Stimulated activated CD4-positive, alpha-beta T cell treated with anti-CD3 and anti-CD28 coated beads, Interleukin-1b, Interleukin-23, amount 100 ng/mL, for 48 hours (primary cell): Measurements from ENCODE around the gene NLRP2B.
"Not testable (repeated sequence)": the region's sequence is repeated elsewhere in the genome, so short reads cannot be mapped to it uniquely, and the experiment has no call there.

ENCODE experiments used
- DNase-seq: peaks from one replicate; pipeline ENCODE4 v3.0.0-alpha.2; 2020

Gene NLRP2B

DNA sequence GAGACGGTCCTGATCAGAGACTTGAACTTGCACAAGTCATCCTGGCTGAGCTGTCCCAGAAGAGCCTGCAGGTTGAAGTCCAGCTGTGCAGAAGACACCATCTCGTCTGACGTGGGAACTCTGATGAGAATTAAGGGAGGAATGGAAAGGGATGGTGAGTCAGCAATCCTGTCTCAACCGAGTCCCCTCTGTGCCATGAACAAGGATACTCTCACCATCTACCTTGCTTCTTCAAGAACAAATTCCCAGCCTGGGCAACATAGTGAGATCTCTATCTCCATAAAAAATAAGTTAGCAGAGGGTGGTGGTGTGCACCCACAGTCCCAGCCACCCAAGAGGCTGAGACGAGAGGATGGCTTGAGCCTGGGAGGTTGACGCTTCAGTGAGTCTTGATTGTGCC is at the start of gene NLRP2B:
Gene NLRP2B, minus strand, starts transcription at position 101 of the 400 bp plus-strand sequence.
- no peak for DNase-seq

DNA sequence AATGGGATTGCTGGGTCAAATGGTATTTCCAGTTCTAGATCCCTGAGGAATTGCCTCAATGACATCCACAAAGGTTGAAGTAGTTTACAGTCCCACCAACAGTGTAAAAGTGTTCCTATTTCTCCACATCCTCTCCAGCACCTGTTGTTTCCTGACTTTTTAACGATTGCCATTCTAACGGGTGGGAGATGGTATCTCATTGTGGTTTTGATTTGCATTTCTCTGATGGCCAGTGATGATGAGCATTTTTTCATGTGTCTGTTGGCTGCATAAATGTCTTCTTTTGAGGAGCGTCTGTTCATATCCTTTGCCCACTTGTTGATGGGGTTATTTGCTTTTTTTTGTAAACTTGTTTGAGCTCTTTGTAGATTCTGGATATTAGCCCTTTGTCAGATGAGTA is 45.9 kb upstream of the NLRP2B start:
- not testable (repeated sequence) for DNase-seq

DNA sequence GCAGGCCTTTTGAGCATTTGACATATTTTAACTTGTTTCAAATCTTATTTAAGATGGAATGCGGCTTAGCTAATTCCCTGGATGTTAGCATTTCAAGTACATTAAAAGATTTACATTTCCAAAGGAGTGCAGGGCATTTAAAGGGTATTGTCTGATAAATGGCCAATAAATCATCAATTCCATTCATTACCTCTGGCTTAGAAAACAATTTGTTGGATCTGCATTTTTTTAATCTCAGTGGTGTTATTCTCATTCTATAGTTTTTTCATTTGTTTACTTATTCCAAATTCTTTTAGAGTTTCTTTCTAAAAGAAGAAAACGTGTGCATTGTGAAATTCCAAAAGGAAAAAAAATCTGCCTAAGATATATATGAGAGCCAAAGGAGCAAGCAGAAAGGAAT is 1.3 kb upstream of the NLRP2B start:
- DNase-seq = no peak

DNA sequence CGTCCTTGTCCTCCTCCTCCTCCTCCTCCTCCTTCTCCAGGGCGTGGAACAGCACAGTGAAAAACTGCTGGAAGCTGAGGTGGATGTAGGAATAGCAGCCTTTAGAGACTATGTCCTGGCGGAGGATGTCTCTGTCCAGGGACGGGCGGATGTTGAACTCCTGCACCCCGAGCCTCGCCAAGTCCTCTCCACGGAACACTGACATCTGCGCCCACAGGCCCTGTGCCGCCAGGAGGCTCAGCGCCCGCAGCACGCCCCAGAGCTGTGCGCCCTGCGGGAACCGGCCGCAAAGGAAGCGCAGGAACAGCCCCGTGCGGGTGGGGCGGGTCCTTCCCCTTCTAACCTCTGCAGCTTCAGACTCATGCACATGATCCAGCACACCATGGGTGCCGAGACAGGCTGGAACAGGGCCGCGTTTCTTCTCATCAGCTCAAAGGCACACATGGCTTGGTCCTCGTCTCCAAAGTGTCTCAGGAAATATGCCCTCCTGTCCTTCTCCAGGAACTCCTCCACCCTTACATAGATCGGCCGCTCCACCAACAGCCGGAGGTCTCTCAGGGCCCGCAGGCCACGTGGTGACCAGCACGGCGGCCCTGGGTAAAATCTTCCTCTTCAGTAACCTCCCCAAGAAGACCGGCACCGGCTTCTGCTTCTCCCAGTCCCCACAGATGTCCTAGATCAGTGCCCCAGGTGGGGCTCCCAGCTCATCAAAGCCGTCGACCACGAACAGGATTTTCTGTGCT is 1.2 kb downstream of the NLRP2B start:
- DNase-seq = no peak

- DNase-seq = no peak
Observed at GRCh38 chrX:57677132-57677858, 2.8 kb downstream of the NLRP2B start.

- DNase-seq = no peak
Observed at GRCh38 chrX:57675320-57675719, 4.7 kb downstream of the NLRP2B start.

DNA sequence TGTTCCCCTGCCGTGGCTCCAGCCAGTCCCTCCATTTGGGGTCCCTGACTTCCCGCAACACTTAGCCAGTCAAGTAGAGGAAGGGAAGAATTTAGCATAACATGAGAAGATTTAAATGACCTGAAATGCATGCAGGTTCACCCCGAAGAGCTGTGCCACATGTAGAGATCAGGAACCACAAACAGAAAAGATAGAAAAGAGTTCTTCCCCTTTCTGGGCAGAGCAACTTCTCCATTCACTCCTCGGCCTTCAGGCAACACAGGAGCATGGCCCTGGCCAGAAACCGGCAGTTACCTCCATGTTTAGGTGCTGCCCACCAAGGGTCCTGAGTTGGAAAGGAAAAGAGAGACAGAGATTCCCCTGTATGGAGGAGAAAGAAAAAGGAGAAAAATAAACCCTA is 5.2 kb downstream of the NLRP2B start:
- DNase-seq = no peak

DNA sequence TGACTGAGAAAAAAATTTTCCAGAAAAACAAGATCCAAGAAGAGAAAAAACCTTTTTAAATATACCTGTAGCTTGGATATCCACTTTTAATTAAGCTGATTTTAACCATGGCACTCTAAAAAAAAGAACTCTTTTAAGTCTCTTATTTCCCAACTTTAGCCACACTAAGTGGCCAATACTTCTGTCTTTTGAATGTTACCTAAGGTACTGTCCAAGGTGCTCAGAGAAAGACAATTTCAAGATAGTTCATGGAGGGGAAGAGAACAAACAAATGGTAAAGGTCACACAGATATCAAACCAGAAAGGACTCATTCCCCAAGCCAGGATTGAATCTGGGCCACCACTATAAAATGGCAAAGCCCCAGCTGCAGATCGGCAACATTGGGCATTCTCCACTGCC is 10.1 kb downstream of the NLRP2B start:
- no peak for DNase-seq

DNA sequence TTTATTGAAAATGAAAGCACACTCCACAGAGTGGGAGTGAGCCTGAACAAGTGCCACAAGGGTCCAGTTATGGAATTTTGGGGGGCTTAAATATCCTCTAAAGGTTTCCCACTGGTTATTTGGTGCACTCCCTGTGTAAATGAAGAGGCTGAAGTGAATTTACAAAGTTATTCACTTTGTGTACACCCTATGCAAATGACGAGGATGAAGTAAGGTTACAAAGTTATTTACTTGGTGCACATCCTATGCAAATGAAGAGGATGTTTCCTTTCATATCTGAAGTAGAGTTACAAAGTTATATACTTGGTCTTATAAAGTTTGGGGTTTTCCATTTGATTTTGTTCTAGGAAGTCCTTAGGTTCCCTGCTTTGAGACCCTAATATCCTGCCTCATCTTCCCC is 13.1 kb downstream of the NLRP2B start:
- no peak for DNase-seq

DNA sequence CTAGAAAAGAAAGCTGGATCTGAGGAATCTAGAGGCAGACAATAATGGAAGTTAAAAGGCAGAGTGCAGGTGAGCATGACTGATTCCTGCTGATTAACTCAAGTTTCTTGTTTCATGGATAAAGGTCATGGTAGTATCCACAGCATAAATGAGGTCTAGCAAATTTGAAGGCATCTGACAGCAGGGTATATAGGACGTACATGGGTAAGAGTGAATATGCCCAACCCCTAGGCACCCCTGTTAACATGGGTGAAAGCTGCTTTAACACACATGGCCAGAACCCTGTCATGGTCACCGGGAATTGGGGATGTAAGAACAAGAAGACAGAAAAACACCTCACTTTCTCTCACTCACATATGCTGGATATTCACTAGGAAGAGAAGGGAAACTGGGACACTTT is 25.0 kb downstream of the NLRP2B start:
- DNase-seq = no peak

DNA sequence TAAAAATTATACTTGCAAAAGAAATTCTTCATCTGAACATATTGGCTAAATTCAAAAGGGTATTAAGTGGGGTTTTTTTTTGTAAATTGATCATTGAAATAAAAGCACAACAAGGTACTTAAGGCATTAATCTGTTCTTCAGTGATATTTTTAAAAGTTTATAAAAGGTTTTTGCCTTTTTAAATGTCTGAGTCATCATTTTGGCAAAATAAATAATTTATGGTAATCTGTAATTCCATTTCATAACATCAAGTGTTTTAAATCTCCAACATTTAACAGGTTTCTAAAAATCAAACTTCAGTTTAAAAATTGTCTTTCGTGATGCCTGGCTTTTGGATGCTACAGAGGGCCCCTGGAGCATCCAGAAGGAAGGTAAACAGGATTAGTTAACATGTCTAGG is 27.4 kb downstream of the NLRP2B start:
- DNase-seq = no peak

DNA sequence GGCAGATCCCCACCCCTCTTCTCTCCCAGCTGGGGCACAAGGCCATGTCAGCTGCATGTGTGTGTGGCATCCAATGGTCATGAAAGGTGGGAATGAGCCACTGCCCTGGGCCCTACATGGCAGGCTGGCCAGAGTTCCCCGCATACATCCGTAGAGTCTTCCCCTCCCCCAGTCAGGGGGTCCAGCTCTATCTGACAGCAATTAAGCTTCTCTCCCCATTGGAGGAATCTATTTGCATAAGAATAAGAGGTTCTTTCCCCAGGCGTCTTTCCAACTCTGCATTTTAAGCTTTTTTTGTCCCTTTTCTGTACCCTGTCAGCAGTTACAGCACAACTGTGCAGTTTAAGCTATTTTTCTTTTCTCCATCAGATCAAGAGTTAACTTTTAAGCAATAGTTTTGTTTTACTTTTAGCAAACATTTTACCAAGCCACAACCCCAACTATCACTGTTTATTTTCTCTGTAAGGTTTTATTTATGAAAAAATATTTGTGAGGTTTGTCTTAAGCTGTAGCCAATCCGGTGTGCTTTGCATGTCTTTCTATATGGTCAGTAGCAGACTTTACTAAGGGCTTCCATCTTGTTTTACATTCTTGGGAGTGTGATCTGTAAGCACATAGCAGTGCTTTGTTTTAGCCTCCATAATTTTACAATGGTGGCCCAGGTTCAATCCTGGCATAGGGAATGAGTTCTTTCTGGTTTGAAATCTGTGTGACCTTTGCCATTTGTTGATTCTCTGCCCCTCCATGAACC is 28.7 kb downstream of the NLRP2B start:
- no peak for DNase-seq

DNA sequence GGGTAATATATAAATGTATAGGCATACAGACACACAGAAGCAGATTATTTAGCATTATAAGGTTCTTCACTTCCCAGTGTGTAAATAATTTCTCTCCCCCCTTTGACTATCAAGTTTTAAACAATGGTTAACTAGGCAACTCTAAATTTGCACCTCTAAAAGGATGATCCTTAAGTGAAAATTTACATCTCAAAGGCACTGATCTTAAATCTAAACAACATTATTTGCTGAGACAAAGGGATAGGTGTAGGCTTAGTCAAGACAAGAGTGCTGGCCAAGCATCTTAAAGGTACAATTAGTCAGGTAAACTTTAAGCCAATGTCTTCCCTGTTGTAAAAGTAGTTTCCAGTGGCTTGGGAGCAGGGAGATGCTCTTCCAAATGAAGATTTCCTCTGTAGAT is 33.0 kb downstream of the NLRP2B start:
- no peak for DNase-seq

- no peak for DNase-seq
Observed at GRCh38 chrX:57643698-57644097, 36.4 kb downstream of the NLRP2B start.

DNA sequence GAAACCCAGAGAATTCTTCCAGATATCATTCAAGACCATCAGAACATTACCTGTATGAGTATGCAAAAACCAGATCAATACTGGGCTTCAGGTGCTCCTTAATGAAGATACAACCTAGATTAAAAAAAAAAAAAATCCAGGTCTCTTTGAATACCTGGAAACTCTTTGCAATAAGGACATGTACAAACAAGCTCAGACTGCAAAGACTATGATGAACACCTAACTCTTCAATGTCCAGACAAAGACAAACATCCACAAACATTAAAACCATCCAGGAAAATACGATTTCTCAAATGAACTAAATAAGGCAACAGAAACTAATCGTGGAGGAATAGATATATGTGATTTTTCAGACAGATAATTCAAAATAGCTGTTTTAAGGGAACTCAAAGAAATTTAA is 38.7 kb downstream of the NLRP2B start:
- no peak for DNase-seq

DNA sequence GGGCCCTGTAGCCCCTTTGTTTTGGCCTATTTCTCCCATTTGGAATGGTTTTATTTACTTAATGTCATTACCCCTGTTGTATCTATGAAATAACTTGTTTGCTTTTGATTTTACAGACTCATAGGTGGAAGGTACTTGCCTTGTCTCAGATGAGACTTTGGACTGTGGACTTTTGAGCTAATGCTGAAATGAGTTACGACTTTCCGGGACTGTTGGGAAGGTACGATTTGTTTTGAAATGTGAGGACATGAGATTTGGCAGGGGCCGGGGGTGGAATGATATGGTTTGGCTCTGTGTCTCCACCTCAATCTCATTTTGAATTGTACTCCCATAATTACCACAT is 39.4 kb downstream of the NLRP2B start:
- no peak for DNase-seq

- DNase-seq = not testable (repeated sequence)
Observed at GRCh38 chrX:57629438-57629837, 50.6 kb downstream of the NLRP2B start.
